H1 (cell line): ENCODE data around the gene RCAN2. TPM values are rescaled to one million over a fixed set of nuclear protein-coding genes. Genes with fewer than 3 reads are reported as not detected.

Experiments used
- CTCF ChIA-PET: fragments of 300-600 bp; sonication (Branson Sonifier 250); formaldehyde crosslinking; loops from one replicate; lab custom pipeline; 2021; ENCODE audit not compliant: partially characterized antibody; lab: Charles Lee
- POLR2A ChIA-PET: fragments of 300-600 bp; sonication (Branson Sonifier 250); formaldehyde crosslinking; loops from one replicate; lab custom pipeline; 2021; ENCODE audit warnings: inconsistent platforms; ENCODE audit not compliant: partially characterized antibody; lab: Charles Lee
- DNase-seq, 2 experiments: peaks; one replicate each; pipeline versions ENCODE4 v3.0.0 to v3.0.0-alpha.2; 2010 to 2022; ENCODE audit warnings: low spot score in 2 of 2, low read depth in 1 of 2, mixed read lengths in 1 of 2
- FAIRE-seq: peaks from 2 replicates; lab custom pipeline; 2011; peaks lifted over from hg19 to GRCh38; lab: Jason Lieb, UNC
- H2AFZ ChIP-seq: 2 replicates; pipeline ENCODE4 v1.8.1; 2012; ENCODE audit warnings: low read length, inconsistent platforms
- H2AK5ac ChIP-seq: 2 replicates; pipeline ENCODE4 v1.6.1; 2013; ENCODE audit warnings: low read depth, low read length
- H2BK120ac ChIP-seq: replicated peaks from 2 replicates; pipeline ENCODE3; 2013; ENCODE audit warnings: low read depth, low read length, inconsistent platforms
- H2BK12ac ChIP-seq: 2 replicates; pipeline ENCODE4 v1.6.1; 2013; ENCODE audit warnings: low read depth, low read length
- H2BK15ac ChIP-seq: 2 replicates; pipeline ENCODE4 v1.6.1; 2013; ENCODE audit warnings: low read length
- H2BK20ac ChIP-seq: 2 replicates; pipeline ENCODE4 v1.6.1; 2013; ENCODE audit warnings: low read length
- H2BK5ac ChIP-seq: 2 replicates; pipeline ENCODE4 v1.6.1; 2013; ENCODE audit warnings: low read depth, low read length
- H3K14ac ChIP-seq: 2 replicates; pipeline ENCODE4 v1.6.1; 2013; ENCODE audit warnings: inconsistent platforms; ENCODE audit not compliant: insufficient read length
- H3K18ac ChIP-seq: 2 replicates; pipeline ENCODE4 v1.6.1; 2013; ENCODE audit warnings: low read length; ENCODE audit errors: extremely low read depth
- H3K23ac ChIP-seq: 2 replicates; pipeline ENCODE4 v1.6.1; 2013; ENCODE audit warnings: inconsistent platforms; ENCODE audit not compliant: insufficient read length
- H3K23me2 ChIP-seq: 2 replicates; pipeline ENCODE4 v1.6.1; 2013; ENCODE audit warnings: low read depth, low read length
- H3K27ac ChIP-seq: 2 replicates; pipeline ENCODE4 v1.6.1; 2011; ENCODE audit warnings: low read depth, low read length, inconsistent platforms
- H3K27me3 ChIP-seq, 4 experiments: replicated peaks in 1 of 4; 1 replicate in 1 of 4; 2 replicates in 3 of 4; pipeline versions ENCODE4 v1.6.1 to v1.8.1; 2011 to 2013; ENCODE audit warnings: low read length in 3 of 4, mild to moderate bottlenecking in 3 of 4, inconsistent platforms in 2 of 4, mixed read lengths in 2 of 4, moderate library complexity in 1 of 4; ENCODE audit not compliant: control insufficient read depth in 3 of 4, insufficient read depth in 3 of 4; ENCODE audit errors: extremely low read depth in 1 of 4
- H3K36me3 ChIP-seq, 4 experiments: 2 replicates each; pipeline versions ENCODE4 v1.6.1 to v1.8.1; 2011 to 2013; ENCODE audit warnings: mild to moderate bottlenecking in 4 of 4, low read length in 3 of 4, moderate library complexity in 2 of 4, control low read depth in 1 of 4, inconsistent platforms in 1 of 4; ENCODE audit not compliant: insufficient read depth in 4 of 4, control insufficient read depth in 2 of 4
- H3K4ac ChIP-seq: replicated peaks from 2 replicates; pipeline ENCODE3; 2013; ENCODE audit warnings: low read length, low read depth, mixed read lengths, inconsistent platforms; ENCODE audit not compliant: insufficient read length
- H3K4me1 ChIP-seq, 4 experiments: replicated peaks in 1 of 4; 1 replicate in 1 of 4; 2 replicates in 3 of 4; pipeline versions ENCODE4 v1.6.1 to v1.8.1; 2011 to 2013; ENCODE audit warnings: low read length in 3 of 4, inconsistent platforms in 2 of 4, mixed read lengths in 1 of 4; ENCODE audit not compliant: insufficient read depth in 4 of 4, control insufficient read depth in 3 of 4
- H3K4me2 ChIP-seq, 2 experiments: 2 replicates each; pipeline versions ENCODE4 v1.6.1 to v1.8.1; 2011 to 2013; ENCODE audit warnings: low read depth in 2 of 2, low read length in 2 of 2, control low read depth in 1 of 2, inconsistent platforms in 1 of 2, mild to moderate bottlenecking in 1 of 2; ENCODE audit not compliant: insufficient read depth in 1 of 2
- H3K4me3 ChIP-seq, 4 experiments: fragments of 200-600, 300-600 bp in 1 of 4; sonication (generic), shearing (Covaris generic), sonication (Bioruptor Twin) in 1 of 4; 2 replicates each; pipeline versions ENCODE4 v1.5.1 to v1.8.1; 2011 to 2016; ENCODE audit warnings: low read length in 4 of 4, low read depth in 3 of 4, control low read depth in 2 of 4, inconsistent platforms in 2 of 4, mild to moderate bottlenecking in 2 of 4, mixed read lengths in 1 of 4, moderate library complexity in 1 of 4; ENCODE audit not compliant: insufficient read depth in 2 of 4; ENCODE audit errors: extremely low read depth in 1 of 4
- H3K56ac ChIP-seq: replicated peaks from 2 replicates; pipeline ENCODE3; 2013; ENCODE audit warnings: low read depth, mild to moderate bottlenecking, mixed read lengths, low read length, inconsistent platforms; ENCODE audit not compliant: insufficient read length
- H3K79me1 ChIP-seq: 2 replicates; pipeline ENCODE4 v1.6.1; 2013; ENCODE audit warnings: low read depth, low read length, control low read depth
- H3K79me2 ChIP-seq, 2 experiments: 2 replicates each; pipeline versions ENCODE4 v1.6.1 to v1.8.1; 2012 to 2013; ENCODE audit warnings: low read length in 2 of 2, mild to moderate bottlenecking in 2 of 2, inconsistent platforms in 1 of 2; ENCODE audit not compliant: insufficient read depth in 2 of 2, control insufficient read depth in 1 of 2
- H3K9ac ChIP-seq, 4 experiments: replicated peaks in 1 of 4; 1 replicate in 1 of 4; 2 replicates in 3 of 4; pipeline versions ENCODE4 v1.6.1 to v1.8.1; 2011 to 2013; ENCODE audit warnings: low read depth in 3 of 4, low read length in 3 of 4, control low read depth in 2 of 4, mild to moderate bottlenecking in 2 of 4, moderate library complexity in 2 of 4, inconsistent platforms in 1 of 4; ENCODE audit errors: extremely low read depth in 1 of 4
- H3K9me3 ChIP-seq, 2 experiments: 2 replicates each; pipeline versions ENCODE4 v1.6.1 to v1.8.1; 2012 to 2013; ENCODE audit warnings: mild to moderate bottlenecking in 2 of 2, moderate library complexity in 2 of 2, control low read depth in 1 of 2, inconsistent platforms in 1 of 2, low read depth in 1 of 2, low read length in 1 of 2, mixed read lengths in 1 of 2; ENCODE audit not compliant: insufficient read depth in 2 of 2
- H4K20me1 ChIP-seq, 2 experiments: replicated peaks in 1 of 2; 2 replicates each; pipeline versions ENCODE3 to v1.8.1; 2011 to 2013; ENCODE audit warnings: inconsistent platforms in 2 of 2, low read length in 2 of 2, mild to moderate bottlenecking in 1 of 2; ENCODE audit not compliant: insufficient read depth in 2 of 2, control insufficient read depth in 1 of 2
- H4K5ac ChIP-seq: 2 replicates; pipeline ENCODE4 v1.6.1; 2013; ENCODE audit warnings: low read length, low read depth, mixed read lengths, inconsistent platforms; ENCODE audit not compliant: insufficient read length
- H4K8ac ChIP-seq: 2 replicates; pipeline ENCODE4 v1.8.0; 2013; ENCODE audit warnings: mild to moderate bottlenecking, moderate library complexity, low read length, inconsistent platforms; ENCODE audit not compliant: insufficient read depth; ENCODE audit errors: extremely low read depth
- H4K91ac ChIP-seq: replicated peaks from 2 replicates; pipeline ENCODE3; 2013; ENCODE audit warnings: low read length, mixed read lengths, inconsistent platforms; ENCODE audit not compliant: insufficient read length
- SIX5 ChIP-seq: IDR thresholded peaks from 2 replicates; pipeline ENCODE4 v1.6.1; 2011; ENCODE audit warnings: mild to moderate bottlenecking, low read depth, low read length
- WGBS, 2 experiments: shearing (Covaris generic) in 1 of 2; methylation state at CpG; one replicate each; pipeline versions ENCODE4 v1.1.6 to v1.1.7; 2013 to 2015; ENCODE audit warnings: low lambda C conversion rate in 2 of 2, mixed read lengths in 2 of 2, inconsistent platforms in 1 of 2, low coverage in 1 of 2, missing lambda C conversion rate in 1 of 2; ENCODE audit not compliant: insufficient replicate concordance in 2 of 2, insufficient coverage in 1 of 2, insufficient read length in 1 of 2; ENCODE audit errors: extremely low coverage in 1 of 2, missing lambda C conversion rate in 1 of 2; 5-methylcytosine and 5-hydroxymethylcytosine counted together
- polyA plus RNA-seq, 7 experiments: library from polyadenylated mRNA; depleted of rRNA in 3 of 7; stranded (reverse) in 5 of 7; unstranded in 2 of 7; fragments of >200 nt in 5 of 7; fragments of 200-250 nt in 2 of 7; gene quantifications; 1 replicate in 5 of 7; 2 replicates in 1 of 7; 4 replicates in 1 of 7; pipeline versions ENCODE4 v1.2.1 to v1.2.3, GENCODE V29; 2011 to 2013; ENCODE audit warnings: missing spikeins in 2 of 7, mixed read lengths in 2 of 7
- total RNA-seq: library from RNA; stranded (reverse); fragmentation: NEBNext Ultra II Directional; extraction: Animal tissue kit (Norgen Biotek cat#: 25700); gene quantifications from 2 replicates; pipeline ENCODE4 v1.2.1, GENCODE V29; 2021
- TF ChIP-seq, protein P1 (sequence below): IDR thresholded peaks from 2 replicates; pipeline ENCODE4 v1.6.1; 2012; ENCODE audit warnings: inconsistent platforms

The RCAN2 gene
- total and polyA plus RNA-seq, 2 of the 8 experiments (the other 6 are each of a cell fraction or from before 2014, with no cell fraction given) = 5.0 to 8.5 TPM

DNA sequence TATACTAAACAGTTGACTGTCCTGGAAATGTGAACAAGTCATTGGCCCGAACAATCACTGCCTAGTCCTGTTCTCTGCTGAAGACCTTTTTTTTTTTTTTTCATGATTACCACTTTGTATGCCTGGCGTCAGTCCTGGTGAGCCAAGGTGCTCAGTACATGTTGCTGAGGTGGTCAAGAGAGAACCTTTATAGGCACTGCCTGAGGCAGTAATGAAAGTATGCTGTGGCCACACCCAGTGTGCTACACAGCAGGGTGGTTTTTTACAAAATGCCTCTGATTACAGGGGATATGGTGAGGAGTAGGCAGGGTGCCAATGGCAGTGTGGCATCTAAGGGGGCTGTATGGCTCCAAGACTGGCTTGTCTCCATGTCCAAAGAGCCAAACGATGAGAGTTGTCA is 185.4 kb downstream of the RCAN2 start:
- no peaks in the 10 kb centered on the region for H3K79me1 ChIP-seq
- POLR2A ChIA-PET = no interaction called here

More for the DNA sequence above, 185.4 kb downstream of the RCAN2 start:
- H3K36me3 ChIP-seq = no peaks in the 10 kb centered on the region
- H3K4ac ChIP-seq = no peak overlapping the region
- H4K8ac ChIP-seq = no peak overlapping the region
- H3K23me2 ChIP-seq = no peaks in the 10 kb centered on the region
- FAIRE-seq = no peak
- no peak overlapping the region for H3K56ac ChIP-seq
- no peak overlapping the region for H3K27ac ChIP-seq
- no peak overlapping the region for H4K5ac ChIP-seq
- H2AFZ ChIP-seq = no peak overlapping the region
- CTCF ChIA-PET = no interaction called here
- WGBS, 2 experiments = 95% methylated on average over 3 of the region's 3 CpGs; no CpG with 5 or more reads in 1 of the 2 experiments
- no peak overlapping the region for H3K14ac ChIP-seq
- no peak overlapping the region for H2BK12ac ChIP-seq
- no peaks in the 10 kb centered on the region for H3K9me3 ChIP-seq
- no peak overlapping the region for H3K4me2 ChIP-seq
- H2BK120ac ChIP-seq = no peak overlapping the region
- TF ChIP-seq SIX5 = no peak
- TF ChIP-seq, protein P1, sequence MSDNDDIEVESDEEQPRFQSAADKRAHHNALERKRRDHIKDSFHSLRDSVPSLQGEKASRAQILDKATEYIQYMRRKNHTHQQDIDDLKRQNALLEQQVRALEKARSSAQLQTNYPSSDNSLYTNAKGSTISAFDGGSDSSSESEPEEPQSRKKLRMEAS = no peak
- H2BK5ac ChIP-seq = no peak overlapping the region
- H2BK20ac ChIP-seq = no peak overlapping the region
- no peak for DNase-seq
- H3K4me3 ChIP-seq = no peak overlapping the region
- H4K20me1 ChIP-seq = no peaks in the 10 kb centered on the region
- no peak overlapping the region for H2AK5ac ChIP-seq
- no peak overlapping the region for H3K9ac ChIP-seq
- no peak overlapping the region for H2BK15ac ChIP-seq
- no peak overlapping the region for H3K23ac ChIP-seq
- H3K27me3 ChIP-seq = no peaks in the 10 kb centered on the region
- H3K79me2 ChIP-seq = no peaks in the 10 kb centered on the region
- H3K18ac ChIP-seq = no peak overlapping the region
- no peaks in the 10 kb centered on the region for H3K4me1 ChIP-seq
- H4K91ac ChIP-seq = no peak overlapping the region
